ENCODE measurements around the gene SUN1. TPM values are rescaled to one million over a fixed set of nuclear protein-coding genes. Genes with fewer than 3 reads are reported as not detected.

Gene SUN1
- total and polyA plus RNA-seq, 9 of the 15 experiments (the other 6 are each of a cell fraction or from before 2014, with no cell fraction given), result 36.8 to 132 (median 62.3) TPM

GRCh38 chr7:831596-832166 lies 595 bp upstream of the SUN1 start (continued):
- peak; percentile 24; the same call in 1 of the 2 replicates for TF ChIP-seq PBX2 (CRISPR knock-in tag; IDR thresholded peaks at IDR 0.05; ENCODE audit: low read depth)
- peak; percentile 96 for TF ChIP-seq PBX2 (tag; conservative IDR thresholded peaks at IDR 0.05; ENCODE audit: low read depth)
- TF ChIP-seq HNRNPH1 (optimal IDR thresholded peaks at IDR 0.05; ENCODE audit: low read depth, low read length), result no peak
- TF ChIP-seq THRAP3 (IDR thresholded peaks at IDR 0.05; ENCODE audit: borderline replicate concordance), result no peak
- no peak for TF ChIP-seq KAT2B (IDR thresholded peaks at IDR 0.05; ENCODE audit: low read depth, low read length)
- TF ChIP-seq ZNF41 (CRISPR knock-in tag; conservative IDR thresholded peaks at IDR 0.05), result no peak
- peak; percentile 93 for TF ChIP-seq JUNB (CRISPR knock-in tag; conservative IDR thresholded peaks at IDR 0.05)
- TF ChIP-seq TEAD1 (CRISPR knock-in tag; IDR thresholded peaks at IDR 0.05), result no peak
- 0 out of 2 replicates have a peak, but pooled peaks have one; percentile 40 for TF ChIP-seq L3MBTL2 (IDR thresholded peaks at IDR 0.05)
- no peak for TF ChIP-seq ZBTB12 (CRISPR knock-in tag; IDR thresholded peaks at IDR 0.05)
- no peak for TF ChIP-seq POLR2AphosphoS2 (IDR thresholded peaks at IDR 0.05; ENCODE audit: low read length)
- TF ChIP-seq RBM14 (IDR thresholded peaks at IDR 0.05; ENCODE audit: borderline replicate concordance, insufficient read depth, low read depth, low read length), result no peak
- peak; percentile 77 for TF ChIP-seq PKNOX1 (IDR thresholded peaks at IDR 0.05)
- no peak for TF ChIP-seq MXD1 (CRISPR knock-in tag; IDR thresholded peaks at IDR 0.05; ENCODE audit: borderline replicate concordance, poor library complexity, severe bottlenecking)
- no peak for TF ChIP-seq SMARCB1 (IDR thresholded peaks at IDR 0.05; ENCODE audit: insufficient read length, low read depth)
- TF ChIP-seq ZNF436 (CRISPR knock-in tag; IDR thresholded peaks at IDR 0.05), result no peak
- peak; percentile 99 for TF ChIP-seq NFATC3 (IDR thresholded peaks at IDR 0.05)
- no peak for TF ChIP-seq CEBPB (tag; IDR thresholded peaks at IDR 0.05)
- no peak for TF ChIP-seq SRF (CRISPR knock-in tag; IDR thresholded peaks at IDR 0.05)
- TF ChIP-seq MAFF (IDR thresholded peaks at IDR 0.05; ENCODE audit: low read length), result no peak
- no peak for TF ChIP-seq HNRNPLL (IDR thresholded peaks at IDR 0.05; ENCODE audit: low read depth, low read length, poor library complexity, severe bottlenecking)
- no peak; the same call in 1 of the 2 replicates for TF ChIP-seq CEBPG (CRISPR knock-in tag; IDR thresholded peaks at IDR 0.05)
- peak in 1 of 2 experiments; percentile 62; a peak in 2 of 4 replicates for TF ChIP-seq CEBPG (tag; conservative IDR thresholded peaks at IDR 0.05 in 1 of 2, IDR thresholded peaks at IDR 0.05 in 1 of 2)
- no peak for TF ChIP-seq HDAC8 (tag; IDR thresholded peaks at IDR 0.05)
